Measurements from ENCODE around the gene DCN.

DCN gene

DNA sequence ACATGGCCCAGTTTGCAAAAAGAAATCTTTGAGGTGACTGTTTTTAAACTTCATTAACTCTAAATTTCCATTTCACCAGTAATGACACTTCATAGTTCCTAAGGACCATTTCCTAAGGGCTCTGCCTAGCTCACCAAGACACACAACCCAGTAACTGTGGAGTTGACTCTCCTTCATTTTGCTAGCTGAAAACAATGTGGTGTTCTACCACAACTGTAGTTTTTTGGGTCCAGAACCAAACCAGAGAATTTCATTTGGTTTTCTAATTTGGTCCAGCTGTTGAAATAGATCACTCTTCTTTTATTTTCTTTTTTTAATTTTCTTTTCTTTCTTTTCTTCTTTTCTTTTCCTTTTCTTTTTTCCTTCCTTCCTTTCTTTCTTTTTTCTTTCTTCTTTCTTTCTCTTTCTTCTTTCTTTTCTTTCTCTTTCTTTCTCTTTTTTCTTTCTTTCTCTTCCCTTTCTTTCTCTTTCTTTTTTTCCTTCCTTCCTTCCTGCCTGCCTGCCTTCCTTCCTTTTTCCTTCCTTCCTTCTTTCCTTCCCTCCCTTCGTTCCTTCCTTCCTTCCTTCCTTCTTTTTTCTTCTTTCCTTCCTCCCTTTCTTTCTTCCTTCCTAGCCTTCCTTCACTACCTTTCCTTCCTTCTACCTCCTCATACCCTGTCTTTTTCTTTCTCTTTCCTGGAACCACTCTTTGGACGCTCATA, 52.8 kb downstream of the DCN start:
- H3K23ac ChIP-seq (ENCODE audit: low read length in 2 of 2) = no peak overlapping the region
- H3K4me1 ChIP-seq (ENCODE audit: control insufficient read depth, insufficient read depth, low read depth, low read length) = peaks cover 1% of the 10 kb centered on the region
- H3K4ac ChIP-seq (ENCODE audit: low read depth in 1 of 2, low read length in 2 of 2) = no peak overlapping the region
- no peaks in the 10 kb centered on the region for H3K27me3 ChIP-seq (ENCODE audit: control insufficient read depth in 1 of 2, insufficient read depth in 1 of 2, low read length in 2 of 2)
- no peaks in the 10 kb centered on the region for H3K79me1 ChIP-seq (replicated peaks; ENCODE audit: low read length, poor library complexity, severe bottlenecking)
- H3K14ac ChIP-seq (ENCODE audit: low read length in 2 of 2) = no peak overlapping the region
- H2BK120ac ChIP-seq (ENCODE audit: low read depth, low read length) = no peak overlapping the region
- H3K9me3 ChIP-seq (ENCODE audit: control insufficient read depth, low read length) = no peaks in the 10 kb centered on the region
- H2BK5ac ChIP-seq (ENCODE audit: low read depth, low read length, poor library complexity, severe bottlenecking) = no peak overlapping the region
- H3K9ac ChIP-seq (ENCODE audit: low read length) = no peak overlapping the region
- no peak for DNase-seq
- H3K18ac ChIP-seq (ENCODE audit: low read depth in 1 of 2, low read length in 2 of 2) = no peak overlapping the region
- H4K91ac ChIP-seq (ENCODE audit: low read length) = no peak overlapping the region
- H3K36me3 ChIP-seq (ENCODE audit: control insufficient read depth in 1 of 2, insufficient read depth in 2 of 2, low read depth in 1 of 2, low read length in 2 of 2) = no peaks in the 10 kb centered on the region
- no peak overlapping the region for H2BK12ac ChIP-seq (ENCODE audit: low read length in 2 of 2)
- H2AFZ ChIP-seq (ENCODE audit: low read depth, low read length) = no peak overlapping the region
- no peak overlapping the region for H3K27ac ChIP-seq (ENCODE audit: low read length, poor library complexity, severe bottlenecking)
- no peak overlapping the region for H2BK15ac ChIP-seq (ENCODE audit: low read depth, poor library complexity, severe bottlenecking)
- 91% methylated on average over 1 of the region's 2 CpGs for WGBS
- H3K4me3 ChIP-seq (ENCODE audit: insufficient read depth in 1 of 2, low read depth in 1 of 2, low read length in 2 of 2) = no peak overlapping the region
- H2AK5ac ChIP-seq (ENCODE audit: low read length, severe bottlenecking) = no peak overlapping the region
- no peak overlapping the region for H4K8ac ChIP-seq (ENCODE audit: low read length)
- H3K4me2 ChIP-seq (ENCODE audit: low read length, poor library complexity, severe bottlenecking) = no peak overlapping the region

DNA sequence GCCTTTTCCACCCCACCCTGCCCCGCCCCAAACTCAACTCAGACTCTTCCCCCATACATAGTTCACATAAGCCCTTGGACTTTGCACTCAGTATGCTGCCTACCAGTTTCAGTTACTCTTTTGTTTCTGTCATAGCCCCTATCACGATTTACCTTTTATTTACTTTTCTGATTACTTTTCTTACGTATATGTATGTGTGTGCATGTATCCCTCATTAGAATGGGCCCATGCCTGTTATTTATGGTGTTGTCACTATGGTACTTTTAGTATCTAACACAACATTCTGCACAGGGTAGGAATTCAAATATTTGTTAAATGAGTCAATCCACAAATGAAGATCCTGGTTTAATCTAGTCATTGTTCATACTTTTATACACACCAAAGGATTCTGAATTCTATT, 54.9 kb downstream of the DCN start:
- DNase-seq = peak; percentile 44
- H3K27me3 ChIP-seq (ENCODE audit: control insufficient read depth in 1 of 2, insufficient read depth in 1 of 2, low read length in 2 of 2) = no peaks in the 10 kb centered on the region
- H2AFZ ChIP-seq (ENCODE audit: low read depth, low read length) = no peak overlapping the region
- H3K4ac ChIP-seq (ENCODE audit: low read depth in 1 of 2, low read length in 2 of 2) = no peak overlapping the region
- H3K27ac ChIP-seq (ENCODE audit: low read length, poor library complexity, severe bottlenecking) = no peak overlapping the region
- H2AK5ac ChIP-seq (ENCODE audit: low read length, severe bottlenecking) = no peak overlapping the region
- no peak overlapping the region for H2BK5ac ChIP-seq (ENCODE audit: low read depth, low read length, poor library complexity, severe bottlenecking)
- no peaks in the 10 kb centered on the region for H3K36me3 ChIP-seq (ENCODE audit: control insufficient read depth in 1 of 2, insufficient read depth in 2 of 2, low read depth in 1 of 2, low read length in 2 of 2)
- no peak overlapping the region for H3K18ac ChIP-seq (ENCODE audit: low read depth in 1 of 2, low read length in 2 of 2)
- H3K9me3 ChIP-seq (ENCODE audit: control insufficient read depth, low read length) = no peaks in the 10 kb centered on the region
- H3K23ac ChIP-seq (ENCODE audit: low read length in 2 of 2) = no peak overlapping the region
- no peak overlapping the region for H3K4me2 ChIP-seq (ENCODE audit: low read length, poor library complexity, severe bottlenecking)
- no peaks in the 10 kb centered on the region for H3K79me1 ChIP-seq (replicated peaks; ENCODE audit: low read length, poor library complexity, severe bottlenecking)
- H4K91ac ChIP-seq (ENCODE audit: low read length) = no peak overlapping the region
- 98% methylated on average over 1 of the region's 3 CpGs for WGBS
- peak overlapping the region; percentile 45 for H3K9ac ChIP-seq (ENCODE audit: low read length)
- no peaks in the 10 kb centered on the region for H3K4me1 ChIP-seq (ENCODE audit: control insufficient read depth, insufficient read depth, low read depth, low read length)
- no peak overlapping the region for H4K8ac ChIP-seq (ENCODE audit: low read length)
- H2BK15ac ChIP-seq (ENCODE audit: low read depth, poor library complexity, severe bottlenecking) = no peak overlapping the region
- H2BK120ac ChIP-seq (ENCODE audit: low read depth, low read length) = peak overlapping the region; percentile 87
- H3K14ac ChIP-seq (ENCODE audit: low read length in 2 of 2) = no peak overlapping the region
- H3K4me3 ChIP-seq (ENCODE audit: insufficient read depth in 1 of 2, low read depth in 1 of 2, low read length in 2 of 2) = no peak overlapping the region
- no peak overlapping the region for H2BK12ac ChIP-seq (ENCODE audit: low read length in 2 of 2)

DNA sequence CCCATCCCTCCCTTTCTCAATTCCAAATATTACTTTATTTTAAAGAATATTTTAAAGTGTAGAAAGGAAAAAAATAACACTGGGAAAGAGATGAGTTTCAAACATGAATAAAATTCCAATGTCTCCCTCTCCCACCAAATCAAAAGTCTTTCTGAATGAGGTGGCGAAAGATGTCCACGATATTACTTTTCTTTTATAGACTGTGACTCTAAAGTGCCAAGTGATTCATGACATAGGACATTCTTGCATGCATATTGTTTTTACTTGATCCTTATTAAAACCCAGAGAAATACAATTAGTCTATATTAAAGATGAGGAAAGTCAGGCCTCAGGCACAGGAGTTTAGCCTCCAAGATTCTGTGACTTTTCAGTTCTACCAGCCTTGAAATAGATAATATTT, 55.3 kb downstream of the DCN start:
- H4K91ac ChIP-seq (ENCODE audit: low read length) = no peak overlapping the region
- H2BK120ac ChIP-seq (ENCODE audit: low read depth, low read length) = peak overlapping the region; percentile 87
- no peak overlapping the region for H2AK5ac ChIP-seq (ENCODE audit: low read length, severe bottlenecking)
- DNase-seq = no peak
- H3K9me3 ChIP-seq (ENCODE audit: control insufficient read depth, low read length) = no peaks in the 10 kb centered on the region
- no peak overlapping the region for H2AFZ ChIP-seq (ENCODE audit: low read depth, low read length)
- H3K4me1 ChIP-seq (ENCODE audit: control insufficient read depth, insufficient read depth, low read depth, low read length) = no peaks in the 10 kb centered on the region
- no peak overlapping the region for H2BK5ac ChIP-seq (ENCODE audit: low read depth, low read length, poor library complexity, severe bottlenecking)
- no peak overlapping the region for H3K27ac ChIP-seq (ENCODE audit: low read length, poor library complexity, severe bottlenecking)
- H3K4me2 ChIP-seq (ENCODE audit: low read length, poor library complexity, severe bottlenecking) = no peak overlapping the region
- no peaks in the 10 kb centered on the region for H3K36me3 ChIP-seq (ENCODE audit: control insufficient read depth in 1 of 2, insufficient read depth in 2 of 2, low read depth in 1 of 2, low read length in 2 of 2)
- no peak overlapping the region for H2BK15ac ChIP-seq (ENCODE audit: low read depth, poor library complexity, severe bottlenecking)
- H3K23ac ChIP-seq (ENCODE audit: low read length in 2 of 2) = no peak overlapping the region
- no peaks in the 10 kb centered on the region for H3K79me1 ChIP-seq (replicated peaks; ENCODE audit: low read length, poor library complexity, severe bottlenecking)
- H2BK12ac ChIP-seq (ENCODE audit: low read length in 2 of 2) = no peak overlapping the region
- no peak overlapping the region for H3K14ac ChIP-seq (ENCODE audit: low read length in 2 of 2)
- H4K8ac ChIP-seq (ENCODE audit: low read length) = no peak overlapping the region
- H3K27me3 ChIP-seq (ENCODE audit: control insufficient read depth in 1 of 2, insufficient read depth in 1 of 2, low read length in 2 of 2) = no peaks in the 10 kb centered on the region
- H3K4ac ChIP-seq (ENCODE audit: low read depth in 1 of 2, low read length in 2 of 2) = no peak overlapping the region
- no CpG with 5 or more reads among the region's 2 CpGs for WGBS
- H3K4me3 ChIP-seq (ENCODE audit: insufficient read depth in 1 of 2, low read depth in 1 of 2, low read length in 2 of 2) = no peak overlapping the region
- no peak overlapping the region for H3K18ac ChIP-seq (ENCODE audit: low read depth in 1 of 2, low read length in 2 of 2)
- H3K9ac ChIP-seq (ENCODE audit: low read length) = peak overlapping the region; percentile 39

- no peaks in the 10 kb centered on the region for H3K4me1 ChIP-seq (ENCODE audit: control insufficient read depth, insufficient read depth, low read depth, low read length)
- no peak overlapping the region for H2BK5ac ChIP-seq (ENCODE audit: low read depth, low read length, poor library complexity, severe bottlenecking)
- H3K4me3 ChIP-seq (ENCODE audit: insufficient read depth in 1 of 2, low read depth in 1 of 2, low read length in 2 of 2) = no peak overlapping the region
- H3K9ac ChIP-seq (ENCODE audit: low read length) = peak overlapping the region; percentile 39
- no peak overlapping the region for H2BK12ac ChIP-seq (ENCODE audit: low read length in 2 of 2)
- H3K79me1 ChIP-seq (replicated peaks; ENCODE audit: low read length, poor library complexity, severe bottlenecking) = no peaks in the 10 kb centered on the region
- no peak for DNase-seq
- H3K4ac ChIP-seq (ENCODE audit: low read depth in 1 of 2, low read length in 2 of 2) = no peak overlapping the region
- H4K91ac ChIP-seq (ENCODE audit: low read length) = no peak overlapping the region
- no peak overlapping the region for H2BK120ac ChIP-seq (ENCODE audit: low read depth, low read length)
- no peak overlapping the region for H3K4me2 ChIP-seq (ENCODE audit: low read length, poor library complexity, severe bottlenecking)
- no peak overlapping the region for H3K23ac ChIP-seq (ENCODE audit: low read length in 2 of 2)
- no peak overlapping the region for H4K8ac ChIP-seq (ENCODE audit: low read length)
- H2BK15ac ChIP-seq (ENCODE audit: low read depth, poor library complexity, severe bottlenecking) = no peak overlapping the region
- WGBS = 94% methylated on average over 1 of the region's 1 CpG
- no peak overlapping the region for H3K27ac ChIP-seq (ENCODE audit: low read length, poor library complexity, severe bottlenecking)
- H3K9me3 ChIP-seq (ENCODE audit: control insufficient read depth, low read length) = no peaks in the 10 kb centered on the region
- no peak overlapping the region for H3K14ac ChIP-seq (ENCODE audit: low read length in 2 of 2)
- H3K27me3 ChIP-seq (ENCODE audit: control insufficient read depth in 1 of 2, insufficient read depth in 1 of 2, low read length in 2 of 2) = no peaks in the 10 kb centered on the region
- H2AFZ ChIP-seq (ENCODE audit: low read depth, low read length) = no peak overlapping the region
- H3K36me3 ChIP-seq (ENCODE audit: control insufficient read depth in 1 of 2, insufficient read depth in 2 of 2, low read depth in 1 of 2, low read length in 2 of 2) = no peaks in the 10 kb centered on the region
- H2AK5ac ChIP-seq (ENCODE audit: low read length, severe bottlenecking) = no peak overlapping the region
- no peak overlapping the region for H3K18ac ChIP-seq (ENCODE audit: low read depth in 1 of 2, low read length in 2 of 2)
Observed at GRCh38 chr12:91126516-91126915, 56.1 kb downstream of the DCN start.
